GM12874 (cell line): ENCODE measurements around the gene GDF11.

Experiments
- TF ChIP-seq, protein P1 (sequence below): IDR thresholded peaks from 2 replicates; pipeline ENCODE4 v1.5.1; 2011; ENCODE audit warnings: low read depth, mild to moderate bottlenecking, control low read depth, low read length, moderate library complexity; ENCODE audit not compliant: insufficient read depth

GDF11 gene

DNA sequence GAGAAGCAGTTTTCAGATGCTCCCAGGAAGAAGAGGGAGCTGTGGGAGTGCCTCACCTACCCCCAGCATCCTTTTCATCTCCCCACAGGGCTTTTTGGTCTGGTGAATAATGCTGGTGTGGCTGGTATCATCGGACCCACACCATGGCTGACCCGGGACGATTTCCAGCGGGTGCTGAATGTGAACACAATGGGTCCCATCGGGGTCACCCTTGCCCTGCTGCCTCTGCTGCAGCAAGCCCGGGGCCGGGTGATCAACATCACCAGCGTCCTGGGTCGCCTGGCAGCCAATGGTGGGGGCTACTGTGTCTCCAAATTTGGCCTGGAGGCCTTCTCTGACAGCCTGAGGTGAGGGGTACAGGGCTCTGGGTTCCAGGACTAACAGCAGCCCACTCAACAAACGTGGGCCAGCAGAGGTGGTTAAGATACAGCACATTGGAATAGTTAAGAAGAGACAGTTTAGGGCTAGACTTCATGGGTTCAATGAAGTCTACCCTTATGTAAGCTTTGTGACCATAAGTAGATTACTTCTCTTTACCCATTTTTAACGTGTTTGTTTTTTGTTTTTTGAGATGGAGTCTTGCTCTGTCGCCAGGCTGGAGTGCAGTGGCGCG lies 21.2 kb upstream of the GDF11 start:
- TF ChIP-seq, protein P1, sequence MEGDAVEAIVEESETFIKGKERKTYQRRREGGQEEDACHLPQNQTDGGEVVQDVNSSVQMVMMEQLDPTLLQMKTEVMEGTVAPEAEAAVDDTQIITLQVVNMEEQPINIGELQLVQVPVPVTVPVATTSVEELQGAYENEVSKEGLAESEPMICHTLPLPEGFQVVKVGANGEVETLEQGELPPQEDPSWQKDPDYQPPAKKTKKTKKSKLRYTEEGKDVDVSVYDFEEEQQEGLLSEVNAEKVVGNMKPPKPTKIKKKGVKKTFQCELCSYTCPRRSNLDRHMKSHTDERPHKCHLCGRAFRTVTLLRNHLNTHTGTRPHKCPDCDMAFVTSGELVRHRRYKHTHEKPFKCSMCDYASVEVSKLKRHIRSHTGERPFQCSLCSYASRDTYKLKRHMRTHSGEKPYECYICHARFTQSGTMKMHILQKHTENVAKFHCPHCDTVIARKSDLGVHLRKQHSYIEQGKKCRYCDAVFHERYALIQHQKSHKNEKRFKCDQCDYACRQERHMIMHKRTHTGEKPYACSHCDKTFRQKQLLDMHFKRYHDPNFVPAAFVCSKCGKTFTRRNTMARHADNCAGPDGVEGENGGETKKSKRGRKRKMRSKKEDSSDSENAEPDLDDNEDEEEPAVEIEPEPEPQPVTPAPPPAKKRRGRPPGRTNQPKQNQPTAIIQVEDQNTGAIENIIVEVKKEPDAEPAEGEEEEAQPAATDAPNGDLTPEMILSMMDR: no peak

DNA sequence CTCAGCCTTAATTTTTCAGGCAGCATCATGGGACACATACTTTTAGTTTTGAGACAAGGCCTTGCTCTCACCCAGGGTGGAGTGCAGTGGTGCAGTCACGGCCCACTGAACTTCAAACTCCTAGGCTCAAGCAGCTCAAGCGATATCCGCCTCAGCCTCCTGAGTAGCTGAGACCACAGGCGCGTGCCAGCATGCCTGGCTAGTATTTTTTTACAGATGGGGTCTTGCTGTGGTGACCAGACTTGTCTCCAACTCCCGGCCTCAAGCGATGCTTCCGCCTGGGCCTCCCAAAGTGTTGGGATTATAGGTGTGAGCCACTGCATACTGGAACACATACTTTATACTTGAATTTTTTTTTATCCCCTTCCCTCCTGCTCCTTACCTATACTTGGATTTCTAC lies 20.0 kb upstream of the GDF11 start:
- TF ChIP-seq, protein P1: no peak

DNA sequence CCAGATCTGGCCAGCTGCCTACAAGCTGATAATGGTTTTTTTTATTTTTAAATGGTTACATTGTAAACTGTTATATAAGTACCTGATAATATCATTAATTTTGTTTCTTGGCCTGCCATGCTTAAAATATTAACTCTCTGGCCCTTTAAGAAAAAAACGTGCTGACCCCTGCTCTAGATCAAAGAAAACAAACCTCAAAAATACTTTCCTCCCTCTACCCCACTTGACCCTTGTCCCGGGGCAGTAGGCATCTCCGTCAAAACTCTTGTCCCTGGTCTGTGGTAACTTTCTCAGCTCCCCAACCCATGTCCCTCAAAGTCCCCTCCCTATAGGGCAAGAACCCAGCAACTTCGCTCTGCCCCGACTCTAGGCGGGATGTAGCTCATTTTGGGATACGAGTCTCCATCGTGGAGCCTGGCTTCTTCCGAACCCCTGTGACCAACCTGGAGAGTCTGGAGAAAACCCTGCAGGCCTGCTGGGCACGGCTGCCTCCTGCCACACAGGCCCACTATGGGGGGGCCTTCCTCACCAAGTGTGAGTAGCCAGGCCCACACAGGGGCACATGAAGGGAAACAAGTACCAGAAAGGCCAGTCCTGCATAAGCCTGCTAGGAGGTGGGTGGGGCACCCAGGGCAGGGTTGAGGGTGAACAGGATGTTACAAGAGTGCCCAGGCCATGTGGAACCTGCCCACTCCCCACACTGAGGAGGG lies 19.3 kb upstream of the GDF11 start:
- TF ChIP-seq, protein P1: no peak

DNA sequence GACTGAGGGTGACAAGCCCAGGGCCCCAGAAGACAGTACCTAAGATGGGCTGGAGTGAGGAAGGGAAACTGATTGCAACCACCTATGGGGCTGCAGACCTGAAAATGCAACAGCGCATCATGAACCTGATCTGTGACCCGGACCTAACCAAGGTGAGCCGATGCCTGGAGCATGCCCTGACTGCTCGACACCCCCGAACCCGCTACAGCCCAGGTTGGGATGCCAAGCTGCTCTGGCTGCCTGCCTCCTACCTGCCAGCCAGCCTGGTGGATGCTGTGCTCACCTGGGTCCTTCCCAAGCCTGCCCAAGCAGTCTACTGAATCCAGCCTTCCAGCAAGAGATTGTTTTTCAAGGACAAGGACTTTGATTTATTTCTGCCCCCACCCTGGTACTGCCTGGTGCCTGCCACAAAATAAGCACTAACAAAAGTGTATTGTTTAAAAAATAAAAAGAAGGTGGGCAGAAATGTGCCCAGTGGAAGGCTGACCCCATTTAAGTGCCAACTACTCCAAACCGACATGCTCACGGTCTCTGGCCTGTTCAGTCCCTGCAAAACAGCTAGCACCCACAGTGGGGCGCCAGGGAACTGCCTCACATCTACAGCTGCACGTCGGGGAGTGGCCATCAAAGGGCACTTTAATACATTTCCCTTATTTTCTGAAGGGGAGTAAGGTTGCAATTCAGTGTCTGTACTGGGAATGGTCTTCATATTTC lies 18.5 kb upstream of the GDF11 start:
- TF ChIP-seq, protein P1: peak; percentile 71

DNA sequence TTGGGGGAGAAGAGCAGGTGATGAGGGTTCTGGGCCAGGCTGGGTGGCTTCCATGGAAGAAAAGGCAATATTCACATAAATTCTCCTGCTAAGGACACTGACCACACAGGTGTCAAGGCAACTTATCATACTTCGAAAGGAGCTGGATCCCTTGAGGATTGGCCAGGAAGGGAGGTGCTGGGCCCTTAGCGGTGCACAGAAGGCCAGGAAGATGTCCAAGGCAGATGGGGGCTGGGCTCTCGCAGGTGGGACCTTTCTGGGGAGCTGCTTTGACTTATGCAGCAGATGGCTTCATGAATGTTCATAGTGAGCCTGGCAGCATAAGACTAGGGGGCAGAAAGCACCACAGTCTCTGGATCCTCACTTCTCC lies 18.0 kb upstream of the GDF11 start:
- TF ChIP-seq, protein P1: no peak

DNA sequence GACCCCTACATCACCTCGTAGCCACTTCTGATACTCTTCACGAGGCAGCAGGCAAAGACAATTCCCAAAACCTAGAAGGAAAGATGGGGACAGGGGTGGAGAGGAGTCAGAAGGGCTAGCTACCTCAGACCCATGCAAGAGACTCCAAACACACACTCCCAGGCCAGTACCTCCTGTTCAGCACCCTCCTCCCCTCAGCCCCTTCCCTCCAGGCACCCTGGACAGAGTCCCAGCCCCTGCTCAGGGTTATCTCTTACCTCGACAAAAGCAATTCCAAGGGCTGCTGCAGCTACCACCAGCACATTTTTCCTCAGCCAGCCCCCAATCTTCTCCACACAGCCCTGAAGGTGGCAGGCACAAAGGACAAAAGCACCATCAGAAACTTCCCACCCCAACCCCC lies 17.4 kb upstream of the GDF11 start:
- TF ChIP-seq, protein P1: no peak

DNA sequence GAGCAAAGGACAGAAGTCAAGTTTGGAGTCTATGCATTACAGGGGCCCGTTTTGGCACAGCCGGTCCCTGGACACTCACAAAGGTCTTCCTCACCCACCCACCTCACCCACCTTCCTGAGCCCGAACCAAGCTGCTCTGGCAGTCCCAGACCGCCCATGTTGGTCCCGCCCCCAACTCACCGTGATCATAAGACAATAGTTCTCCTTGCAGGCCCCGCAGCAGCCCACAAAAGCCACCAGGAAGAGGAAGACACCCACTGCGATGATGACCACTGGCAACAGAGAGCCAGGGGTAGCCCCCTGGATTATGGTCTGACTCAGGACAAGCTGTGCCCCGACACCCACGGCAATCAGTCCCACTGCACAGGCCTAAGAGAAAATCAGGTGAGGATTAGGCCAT lies 16.0 kb upstream of the GDF11 start:
- TF ChIP-seq, protein P1: no peak
